GM12878 (cell line): Measurements from ENCODE around the gene C10orf71. TPM values are rescaled to one million over a fixed set of nuclear protein-coding genes. Genes with fewer than 3 reads are reported as not detected.

ENCODE experiments used
- ATAC-seq: fragments of 200-7000 bp; cut with Tn5 transposase; 3 replicates; pipeline ENCODE4 v1.9.1; 2020; ENCODE audit warnings: mild to moderate bottlenecking, moderate library complexity
- BruUV-seq: library from RNA; stranded (reverse); fragments of 400-500 nt; replicated peaks from 2 replicates; lab custom pipeline; 2021; lab: Mats Ljungman, UMichigan
- CTCF ChIA-PET: fragments of 300-600 bp; sonication (Branson Sonifier 250); formaldehyde crosslinking; extraction: SDS; loops from one replicate; lab custom pipeline; 2021; ENCODE audit warnings: inconsistent platforms; lab: Yijun Ruan, JAX
- POLR2A ChIA-PET: fragments of 350-600 bp; formaldehyde crosslinking; extraction: SDS; loops from one replicate; lab custom pipeline; 2021; ENCODE audit warnings: inconsistent platforms; lab: Charles Lee
- RAD21 ChIA-PET: fragments of 300-600 bp; sonication (Branson Sonifier 250); formaldehyde crosslinking; loops from one replicate; lab custom pipeline; 2023; ENCODE audit warnings: antibody characterized with exemption; ENCODE audit not compliant: unreplicated experiment; lab: Charles Lee
- SMC1A ChIA-PET: fragments of 300-600 bp; sonication (Branson Sonifier 250); formaldehyde crosslinking; loops from one replicate; lab custom pipeline; 2023; ENCODE audit not compliant: unreplicated experiment, uncharacterized antibody; lab: Charles Lee
- DNase-seq: peaks from one replicate; pipeline ENCODE4 v3.0.0-alpha.2; 2011; ENCODE audit warnings: low read depth, low spot score
- FAIRE-seq: peaks from 3 replicates; lab custom pipeline; 2011; peaks lifted over from hg19 to GRCh38; lab: Jason Lieb, UNC
- H2AFZ ChIP-seq: 2 replicates; pipeline ENCODE4 v1.6.0; 2011; ENCODE audit warnings: low read depth, low read length, control low read depth; ENCODE audit not compliant: control insufficient read depth
- H3K27ac ChIP-seq: 2 replicates; pipeline ENCODE4 v1.5.1; 2011; ENCODE audit warnings: control low read depth; ENCODE audit not compliant: control insufficient read depth, insufficient read depth
- H3K27me3 ChIP-seq, 2 experiments: replicated peaks in 1 of 2; 2 replicates each; pipeline versions ENCODE4 v1.6.0 to v1.6.1; 2011; ENCODE audit warnings: low read length in 1 of 2; ENCODE audit not compliant: control insufficient read depth in 2 of 2, insufficient read depth in 2 of 2
- H3K36me3 ChIP-seq, 2 experiments: 2 replicates each; pipeline ENCODE4 v1.5.1; 2011; ENCODE audit warnings: low read length in 1 of 2; ENCODE audit not compliant: control insufficient read depth in 2 of 2, insufficient read depth in 2 of 2
- H3K4me1 ChIP-seq: 2 replicates; pipeline ENCODE4 v1.6.1; 2011; ENCODE audit warnings: mild to moderate bottlenecking, low read length, moderate library complexity, mixed read lengths; ENCODE audit not compliant: control insufficient read depth, insufficient read depth
- H3K4me2 ChIP-seq: 2 replicates; pipeline ENCODE4 v1.6.0; 2011; ENCODE audit warnings: control low read depth; ENCODE audit not compliant: control insufficient read depth, insufficient read depth
- H3K4me3 ChIP-seq: fragments of 200-600 bp; sonication (generic); 2 replicates; pipeline ENCODE4 v1.5.1; 2016
- H3K79me2 ChIP-seq: 2 replicates; pipeline ENCODE4 v1.6.0; 2011; ENCODE audit warnings: low read length; ENCODE audit not compliant: control insufficient read depth, insufficient read depth
- H3K9ac ChIP-seq: 2 replicates; pipeline ENCODE4 v1.8.0; 2011; ENCODE audit warnings: low read length, control low read depth, mixed read lengths; ENCODE audit not compliant: control insufficient read depth, insufficient read depth
- H3K9me3 ChIP-seq: replicated peaks from 3 replicates; pipeline ENCODE4 v1.5.1; 2011; ENCODE audit warnings: mild to moderate bottlenecking, low read length; ENCODE audit not compliant: control insufficient read depth, insufficient read depth
- H4K20me1 ChIP-seq: 2 replicates; pipeline ENCODE4 v1.6.0; 2011; ENCODE audit not compliant: control insufficient read depth, insufficient read depth
- BHLHE40 ChIP-seq, 2 experiments: fragments of 450-650 bp in 1 of 2; IDR thresholded peaks; 2 replicates each; pipeline ENCODE4 v1.6.1; 2011 to 2017; ENCODE audit warnings: low read depth in 2 of 2, borderline replicate concordance in 1 of 2, improper control_type of control experiment in 1 of 2, low read length in 1 of 2, mild to moderate bottlenecking in 1 of 2
- CTCF ChIP-seq, 3 experiments: IDR thresholded peaks in 2 of 3; conservative IDR thresholded peaks in 1 of 3; 2 replicates each; pipeline ENCODE4 v1.5.1; 2011; ENCODE audit warnings: low read depth in 3 of 3, low read length in 3 of 3, mild to moderate bottlenecking in 3 of 3, control low read depth in 2 of 3, moderate library complexity in 2 of 3, inconsistent platforms in 1 of 3, mixed read lengths in 1 of 3; ENCODE audit not compliant: control insufficient read depth in 2 of 3, insufficient read depth in 1 of 3; ENCODE audit errors: extremely low read depth in 1 of 3
- EED ChIP-seq: sonication (generic); IDR thresholded peaks from 2 replicates; pipeline ENCODE4 v1.6.1; 2016; ENCODE audit warnings: antibody characterized with exemption, low read depth
- ELK1 ChIP-seq: IDR thresholded peaks from 2 replicates; pipeline ENCODE4 v1.6.1; 2012; ENCODE audit warnings: low read depth, low read length, improper control_type of control experiment
- IKZF2 ChIP-seq, 2 experiments: fragments of 450-650 bp; IDR thresholded peaks; 2 replicates each; pipeline ENCODE4 v1.6.1; 2017; ENCODE audit warnings: mild to moderate bottlenecking in 2 of 2, moderate library complexity in 2 of 2
- IRF4 ChIP-seq: IDR thresholded peaks from 2 replicates; pipeline ENCODE4 v1.6.1; 2011; ENCODE audit warnings: low read depth, low read length
- JUNB ChIP-seq: IDR thresholded peaks from 2 replicates; pipeline ENCODE4 v1.6.1; 2016; ENCODE audit warnings: antibody characterized with exemption, mild to moderate bottlenecking
- KAT2A ChIP-seq: conservative IDR thresholded peaks from 2 replicates; pipeline ENCODE4 v1.6.1; 2011; ENCODE audit warnings: low read depth, low read length; ENCODE audit not compliant: control insufficient read depth
- MLLT1 ChIP-seq: fragments of 450-650 bp; IDR thresholded peaks from 2 replicates; pipeline ENCODE4 v1.6.1; 2016; ENCODE audit warnings: mild to moderate bottlenecking
- NBN ChIP-seq: fragments of 450-650 bp; IDR thresholded peaks from 2 replicates; pipeline ENCODE4 v1.6.1; 2016
- NFYA ChIP-seq: IDR thresholded peaks from 2 replicates; pipeline ENCODE4 v1.6.1; 2011; ENCODE audit warnings: low read depth, mild to moderate bottlenecking, low read length, improper control_type of control experiment, borderline replicate concordance
- SREBF1 ChIP-seq: IDR thresholded peaks from 2 replicates; pipeline ENCODE4 v1.6.1; 2012; ENCODE audit warnings: mild to moderate bottlenecking, low read length
- STAT1 ChIP-seq: fragments of 450-650 bp; conservative IDR thresholded peaks from 2 replicates; pipeline ENCODE4 v1.6.1; 2014; ENCODE audit warnings: antibody characterized with exemption, mild to moderate bottlenecking
- TAF1 ChIP-seq: IDR thresholded peaks from 2 replicates; pipeline ENCODE4 v1.6.1; 2011; ENCODE audit warnings: mild to moderate bottlenecking, low read depth, low read length, borderline replicate concordance
- WGBS: methylation state at CpG from one replicate; pipeline ENCODE4 v1.1.6; 2016; ENCODE audit warnings: low lambda C conversion rate; ENCODE audit not compliant: insufficient replicate concordance, insufficient coverage; ENCODE audit errors: missing lambda C conversion rate; 5-methylcytosine and 5-hydroxymethylcytosine counted together
- in situ Hi-C: fragments of 300-500 bp; cut with MboI; formaldehyde crosslinking; loops from 9 replicates; pipeline ENCODE4 v1.14.3; 2018; ENCODE audit warnings: mixed read lengths
- intact Hi-C: fragments of 100-400 bp; cut with micrococcal nuclease; formaldehyde crosslinking; loops from one replicate; pipeline ENCODE4 v1.14.2; 2022; ENCODE audit not compliant: unreplicated experiment
- polyA plus RNA-seq, 11 experiments: library from polyadenylated mRNA; depleted of rRNA in 4 of 11; unstranded in 6 of 11; stranded (reverse) in 5 of 11; fragments of >200 nt; fragmentation: Nextera tagmentation in 4 of 11; fragmentation: Illumina TruSeq in 1 of 11; extraction: Ambion mirVana in 4 of 11; extraction: Trizol in 1 of 11; gene quantifications; 1 replicate in 1 of 11; 2 replicates in 10 of 11; pipeline versions ENCODE4 v1.2.1 to v1.2.3, GENCODE V29; 2011 to 2016; ENCODE audit warnings: inconsistent platforms in 2 of 11, missing spikeins in 2 of 11, low read depth in 1 of 11
- total RNA-seq, 4 experiments: library from RNA; depleted of rRNA in 3 of 4; stranded (reverse); fragments of >200 nt in 3 of 4; fragmentation: Illumina TruSeq in 1 of 4; extraction: Trizol in 1 of 4; gene quantifications; 2 replicates each; pipeline versions ENCODE4 v1.2.1 to v1.2.3, GENCODE V29; 2013 to 2021

C10orf71 gene
- total and polyA plus RNA-seq, 10 of the 15 experiments (the other 5 are each of a cell fraction or from before 2014, with no cell fraction given): not detected

GRCh38 chr10:49314806-49315205, 15.8 kb downstream of the C10orf71 start:
- H3K4me2 ChIP-seq: no peak overlapping the region
- ChIA-PET POLR2A (no interaction called here), SMC1A (no interaction called here), RAD21 (no interaction called here), CTCF (interaction anchor here (0.6 to 1.1 kb wide), 2 partner anchors 93 to 124 kb away, joined by 3 to 4 read pairs; no protein-coding TSS in a partner anchor)
- H3K27me3 ChIP-seq: no peaks in the 10 kb centered on the region; a peak in 1 of 4 replicates
- H3K79me2 ChIP-seq: no peaks in the 10 kb centered on the region
- no peaks in the 10 kb centered on the region for H4K20me1 ChIP-seq
- FAIRE-seq (no peak), ATAC-seq (no peak), DNase-seq (no peak)
- TF ChIP-seq STAT1 (no peak), SREBF1 (no peak), IRF4 (no peak), NBN (no peak), EED (no peak), MLLT1 (no peak)
- H3K9me3 ChIP-seq: no peaks in the 10 kb centered on the region
- H3K27ac ChIP-seq: no peak overlapping the region
- 54% methylated on average over 5 of the region's 5 CpGs for WGBS
- in situ Hi-C loops (no loop called here), intact Hi-C loops (no loop called here)
- H3K9ac ChIP-seq: no peak overlapping the region
- no peaks in the 10 kb centered on the region for H3K36me3 ChIP-seq
- no peak overlapping the region for H3K4me3 ChIP-seq
- BruUV-seq: no TSS peak
- H2AFZ ChIP-seq: no peak overlapping the region
- peaks cover 8% of the 10 kb centered on the region for H3K4me1 ChIP-seq

GRCh38 chr10:49318028-49318427, 19.1 kb downstream of the C10orf71 start:
- no peaks in the 10 kb centered on the region for H3K36me3 ChIP-seq
- ChIA-PET RAD21 (no interaction called here), CTCF (interaction anchor here (0.7 to 1.6 kb wide), 2 partner anchors 10 to 12 kb away, joined by 3 read pairs; no protein-coding TSS in a partner anchor), POLR2A (no interaction called here), SMC1A (no interaction called here)
- H3K79me2 ChIP-seq: no peaks in the 10 kb centered on the region
- no peaks in the 10 kb centered on the region for H3K9me3 ChIP-seq
- ATAC-seq: no peak
- intact Hi-C loops (no loop called here), in situ Hi-C loops (no loop called here)
- no peak overlapping the region for H3K27ac ChIP-seq
- peaks cover 0 to 2% of the 10 kb centered on the region in 2 experiments; a peak in 2 of 4 replicates for H3K27me3 ChIP-seq
- no peak overlapping the region for H2AFZ ChIP-seq
- no TSS peak for BruUV-seq
- 37% methylated on average over 6 of the region's 6 CpGs for WGBS
- FAIRE-seq: no peak
- DNase-seq: no peak
- H3K4me2 ChIP-seq: no peak overlapping the region
- H3K4me1 ChIP-seq: no peaks in the 10 kb centered on the region
- H4K20me1 ChIP-seq: no peaks in the 10 kb centered on the region
- H3K9ac ChIP-seq: no peak overlapping the region
- H3K4me3 ChIP-seq: no peak overlapping the region
- TF ChIP-seq NFYA (no peak), JUNB (no peak), KAT2A (no peak), BHLHE40 (IDR thresholded peaks at IDR 0.05; ENCODE audit: borderline replicate concordance in 1 of 2, low read depth in 2 of 2, low read length in 1 of 2) (no peak), CTCF (IDR thresholded peaks at IDR 0.05 in 2 of 3, conservative IDR thresholded peaks at IDR 0.05 in 1 of 3; ENCODE audit: control insufficient read depth in 2 of 3, extremely low read depth in 1 of 3, insufficient read depth in 1 of 3, low read depth in 3 of 3, low read length in 3 of 3) (no peak), IKZF2 (IDR thresholded peaks at IDR 0.05) (no peak), TAF1 (no peak), ELK1 (no peak)
